Measurements from ENCODE around the gene KBTBD3.
"Not testable (repeated sequence)": the region's sequence is repeated elsewhere in the genome, so short reads cannot be mapped to it uniquely, and the experiment has no call there.

The KBTBD3 gene

GRCh38 chr11:106059617-106060016, 17.5 kb downstream of the KBTBD3 start:
- Histone ChIP-seq H3K36me3 (ENCODE audit: control insufficient read depth in 1 of 2, insufficient read depth in 2 of 2, low read length in 2 of 2) (no peaks in the 10 kb centered on the region), H3K4me3 (ENCODE audit: low read depth in 1 of 2, low read length in 2 of 2) (no peak overlapping the region), H3K27me3 (ENCODE audit: low read depth, low read length) (no peaks in the 10 kb centered on the region), H3K4me1 (ENCODE audit: control insufficient read depth in 1 of 2, insufficient read depth in 2 of 2, low read length in 2 of 2) (no peaks in the 10 kb centered on the region), H3K9me3 (ENCODE audit: control insufficient read depth in 1 of 2, low read length in 2 of 2) (no peaks in the 10 kb centered on the region), H3K27ac (ENCODE audit: low read length) (no peak overlapping the region)

DNA sequence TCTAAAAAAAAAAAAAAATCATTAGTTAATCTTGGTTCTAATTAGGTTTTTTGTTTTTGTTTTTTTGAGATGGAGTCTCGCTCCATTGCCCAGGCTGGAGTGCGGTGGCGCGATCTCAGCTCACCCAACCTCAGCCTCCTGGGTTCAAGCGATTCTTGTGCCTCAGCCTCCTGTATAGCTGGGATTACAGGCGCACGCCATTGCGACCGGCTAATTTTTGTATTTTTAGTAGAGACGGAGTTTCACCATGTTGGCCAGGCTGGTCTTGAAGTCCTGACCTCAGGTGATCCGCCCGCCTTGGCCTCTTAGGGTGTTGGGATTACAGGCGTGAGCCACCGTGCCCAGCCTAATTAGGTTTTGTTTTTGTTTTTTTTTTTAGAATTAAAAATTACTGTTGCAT, 18.8 kb downstream of the KBTBD3 start:
- not testable (repeated sequence) for H3K27me3 ChIP-seq (ENCODE audit: low read depth, low read length); H3K4me1 ChIP-seq (ENCODE audit: control insufficient read depth in 1 of 2, insufficient read depth in 2 of 2, low read length in 2 of 2); H3K9me3 ChIP-seq (ENCODE audit: control insufficient read depth in 1 of 2, low read length in 2 of 2); H3K4me3 ChIP-seq (ENCODE audit: low read depth in 1 of 2, low read length in 2 of 2); H3K36me3 ChIP-seq (ENCODE audit: control insufficient read depth in 1 of 2, insufficient read depth in 2 of 2, low read length in 2 of 2); H3K27ac ChIP-seq (ENCODE audit: low read length)

GRCh38 chr11:106051103-106051502, 26.0 kb downstream of the KBTBD3 start:
- no peak overlapping the region for H3K27ac ChIP-seq (ENCODE audit: low read length)
- H3K36me3 ChIP-seq (ENCODE audit: control insufficient read depth in 1 of 2, insufficient read depth in 2 of 2, low read length in 2 of 2) = no peaks in the 10 kb centered on the region

GRCh38 chr11:106049727-106050476, 27.2 kb downstream of the KBTBD3 start:
- no peaks in the 10 kb centered on the region for H3K36me3 ChIP-seq (ENCODE audit: control insufficient read depth in 1 of 2, insufficient read depth in 2 of 2, low read length in 2 of 2)
- H3K4me1 ChIP-seq (ENCODE audit: control insufficient read depth in 1 of 2, insufficient read depth in 2 of 2, low read length in 2 of 2) = no peaks in the 10 kb centered on the region
- no peaks in the 10 kb centered on the region for H3K9me3 ChIP-seq (ENCODE audit: control insufficient read depth in 1 of 2, low read length in 2 of 2)

More at GRCh38 chr11:106051103-106051502, 26.0 kb downstream of the KBTBD3 start:
- Histone ChIP-seq H3K27me3 (ENCODE audit: low read depth, low read length) (no peaks in the 10 kb centered on the region), H3K4me1 (ENCODE audit: control insufficient read depth in 1 of 2, insufficient read depth in 2 of 2, low read length in 2 of 2) (no peaks in the 10 kb centered on the region), H3K9me3 (ENCODE audit: control insufficient read depth in 1 of 2, low read length in 2 of 2) (no peaks in the 10 kb centered on the region), H3K4me3 (ENCODE audit: low read depth in 1 of 2, low read length in 2 of 2) (no peak overlapping the region)

GRCh38 chr11:106047631-106048030, 29.5 kb downstream of the KBTBD3 start:
- Histone ChIP-seq H3K9me3 (ENCODE audit: control insufficient read depth in 1 of 2, low read length in 2 of 2) (no peaks in the 10 kb centered on the region), H3K4me1 (ENCODE audit: control insufficient read depth in 1 of 2, insufficient read depth in 2 of 2, low read length in 2 of 2) (no peaks in the 10 kb centered on the region), H3K36me3 (ENCODE audit: control insufficient read depth in 1 of 2, insufficient read depth in 2 of 2, low read length in 2 of 2) (no peaks in the 10 kb centered on the region), H3K4me3 (ENCODE audit: low read depth in 1 of 2, low read length in 2 of 2) (no peak overlapping the region), H3K27ac (ENCODE audit: low read length) (no peak overlapping the region), H3K27me3 (ENCODE audit: low read depth, low read length) (no peaks in the 10 kb centered on the region)

More at GRCh38 chr11:106049727-106050476, 27.2 kb downstream of the KBTBD3 start:
- H3K4me3 ChIP-seq (ENCODE audit: low read depth in 1 of 2, low read length in 2 of 2) = no peak overlapping the region
- H3K27ac ChIP-seq (ENCODE audit: low read length) = no peak overlapping the region
- no peaks in the 10 kb centered on the region for H3K27me3 ChIP-seq (ENCODE audit: low read depth, low read length)

GRCh38 chr11:106043540-106043939, 33.6 kb downstream of the KBTBD3 start:
- Histone ChIP-seq H3K27me3 (ENCODE audit: low read depth, low read length) (no peaks in the 10 kb centered on the region), H3K4me1 (ENCODE audit: control insufficient read depth in 1 of 2, insufficient read depth in 2 of 2, low read length in 2 of 2) (no peaks in the 10 kb centered on the region), H3K36me3 (ENCODE audit: control insufficient read depth in 1 of 2, insufficient read depth in 2 of 2, low read length in 2 of 2) (no peaks in the 10 kb centered on the region), H3K27ac (ENCODE audit: low read length) (no peak overlapping the region), H3K4me3 (ENCODE audit: low read depth in 1 of 2, low read length in 2 of 2) (no peak overlapping the region), H3K9me3 (ENCODE audit: control insufficient read depth in 1 of 2, low read length in 2 of 2) (no peaks in the 10 kb centered on the region)

DNA sequence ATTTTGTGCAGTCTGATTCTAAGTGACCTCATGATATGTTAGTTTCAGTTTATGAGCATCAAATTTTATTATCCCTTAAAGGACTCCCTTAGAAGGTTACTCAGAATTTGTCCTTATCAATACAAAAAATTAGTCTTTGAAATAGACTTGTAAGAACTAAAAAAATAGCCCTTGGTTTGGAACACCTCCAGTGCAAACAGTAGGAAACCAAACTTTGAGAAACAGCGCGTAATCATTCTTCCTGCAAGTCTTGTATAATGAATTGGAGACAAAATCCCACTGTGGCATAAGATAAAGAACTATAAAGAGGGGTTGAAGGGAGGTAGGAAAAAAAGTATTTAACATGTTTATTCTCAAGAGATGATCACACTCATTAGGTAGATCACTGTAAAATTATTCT, 44.3 kb downstream of the KBTBD3 start:
- Histone ChIP-seq H3K4me1 (ENCODE audit: control insufficient read depth in 1 of 2, insufficient read depth in 2 of 2, low read length in 2 of 2) (no peaks in the 10 kb centered on the region), H3K27ac (ENCODE audit: low read length) (no peak overlapping the region), H3K9me3 (ENCODE audit: control insufficient read depth in 1 of 2, low read length in 2 of 2) (no peaks in the 10 kb centered on the region), H3K36me3 (ENCODE audit: control insufficient read depth in 1 of 2, insufficient read depth in 2 of 2, low read length in 2 of 2) (no peaks in the 10 kb centered on the region), H3K4me3 (ENCODE audit: low read depth in 1 of 2, low read length in 2 of 2) (no peak overlapping the region), H3K27me3 (ENCODE audit: low read depth, low read length) (no peaks in the 10 kb centered on the region)

DNA sequence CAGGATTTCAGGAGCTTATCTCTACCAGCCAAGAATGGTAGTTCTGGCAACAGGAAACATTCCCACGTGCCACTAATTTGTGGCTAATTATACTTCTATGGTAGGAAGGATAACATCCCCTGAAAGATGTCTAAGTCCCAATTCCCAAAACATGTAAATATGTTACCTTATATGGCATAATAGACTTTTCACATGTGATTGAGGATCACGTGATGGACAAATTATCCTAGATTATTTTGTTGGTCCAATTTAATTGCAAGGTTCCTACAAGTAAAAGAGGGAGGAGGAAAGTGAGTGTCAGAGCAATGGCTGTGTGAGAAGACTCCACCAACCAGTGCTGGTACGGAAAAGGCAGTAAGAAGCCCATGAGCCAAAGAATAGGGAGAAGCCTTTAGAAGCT, 45.2 kb downstream of the KBTBD3 start:
- H3K27me3 ChIP-seq (ENCODE audit: low read depth, low read length) = no peaks in the 10 kb centered on the region
- H3K4me1 ChIP-seq (ENCODE audit: control insufficient read depth in 1 of 2, insufficient read depth in 2 of 2, low read length in 2 of 2) = no peaks in the 10 kb centered on the region
- H3K27ac ChIP-seq (ENCODE audit: low read length) = no peak overlapping the region
- H3K36me3 ChIP-seq (ENCODE audit: control insufficient read depth in 1 of 2, insufficient read depth in 2 of 2, low read length in 2 of 2) = no peaks in the 10 kb centered on the region
- no peak overlapping the region for H3K4me3 ChIP-seq (ENCODE audit: low read depth in 1 of 2, low read length in 2 of 2)
- no peaks in the 10 kb centered on the region for H3K9me3 ChIP-seq (ENCODE audit: control insufficient read depth in 1 of 2, low read length in 2 of 2)

GRCh38 chr11:106031202-106031810, 45.8 kb downstream of the KBTBD3 start:
- H3K9me3 ChIP-seq (ENCODE audit: control insufficient read depth in 1 of 2, low read length in 2 of 2) = no peaks in the 10 kb centered on the region
- H3K4me3 ChIP-seq (ENCODE audit: low read depth in 1 of 2, low read length in 2 of 2) = no peak overlapping the region
- no peaks in the 10 kb centered on the region for H3K27me3 ChIP-seq (ENCODE audit: low read depth, low read length)
- no peaks in the 10 kb centered on the region for H3K4me1 ChIP-seq (ENCODE audit: control insufficient read depth in 1 of 2, insufficient read depth in 2 of 2, low read length in 2 of 2)
- no peaks in the 10 kb centered on the region for H3K36me3 ChIP-seq (ENCODE audit: control insufficient read depth in 1 of 2, insufficient read depth in 2 of 2, low read length in 2 of 2)
- no peak overlapping the region for H3K27ac ChIP-seq (ENCODE audit: low read length)

DNA sequence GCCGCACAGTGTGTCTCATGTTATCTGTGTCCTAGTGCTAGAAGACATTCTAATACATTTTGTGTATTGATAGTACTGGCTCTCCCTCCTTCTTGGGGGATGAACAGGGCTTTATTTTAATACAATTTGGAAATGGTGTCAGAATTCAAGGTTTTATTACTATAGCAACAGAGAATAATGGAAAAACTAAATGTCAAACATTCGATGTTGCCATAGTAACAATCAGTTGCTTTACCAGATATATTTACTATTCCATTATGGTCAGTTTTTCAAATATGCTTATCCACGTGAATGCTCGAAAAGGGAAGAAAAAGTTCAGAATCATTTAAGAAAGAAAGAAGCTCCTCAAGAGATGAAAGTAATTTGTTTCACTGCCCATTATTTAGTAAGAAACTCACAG, 46.5 kb downstream of the KBTBD3 start:
- H3K36me3 ChIP-seq (ENCODE audit: control insufficient read depth in 1 of 2, insufficient read depth in 2 of 2, low read length in 2 of 2) = no peaks in the 10 kb centered on the region
- no peak overlapping the region for H3K27ac ChIP-seq (ENCODE audit: low read length)
- no peak overlapping the region for H3K4me3 ChIP-seq (ENCODE audit: low read depth in 1 of 2, low read length in 2 of 2)
- H3K4me1 ChIP-seq (ENCODE audit: control insufficient read depth in 1 of 2, insufficient read depth in 2 of 2, low read length in 2 of 2) = no peaks in the 10 kb centered on the region
- no peaks in the 10 kb centered on the region for H3K9me3 ChIP-seq (ENCODE audit: control insufficient read depth in 1 of 2, low read length in 2 of 2)
- no peaks in the 10 kb centered on the region for H3K27me3 ChIP-seq (ENCODE audit: low read depth, low read length)

DNA sequence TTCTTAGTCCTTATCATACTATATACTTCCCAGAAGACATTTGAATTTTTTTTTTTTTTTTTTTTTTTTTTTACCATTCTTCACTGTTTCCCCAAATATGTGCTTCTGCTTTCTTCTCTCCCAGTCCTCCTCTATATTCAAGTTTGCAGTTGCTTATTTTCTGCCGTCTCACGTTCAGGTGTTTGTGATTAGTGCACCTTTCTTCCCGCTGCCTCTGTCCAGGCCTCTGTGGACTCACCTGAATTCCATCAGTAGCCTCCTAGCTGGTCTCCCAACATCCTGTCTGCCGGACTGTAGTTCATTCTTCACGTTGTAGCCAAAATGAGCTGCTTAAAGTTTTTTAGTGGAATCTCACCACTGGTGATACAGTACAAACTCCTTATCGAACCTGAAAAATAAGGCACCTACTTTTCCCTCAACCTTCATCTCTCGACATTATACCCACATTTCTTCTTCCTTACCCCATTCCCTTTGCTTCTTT, 54.3 kb downstream of the KBTBD3 start:
- H3K9me3 ChIP-seq (ENCODE audit: control insufficient read depth in 1 of 2, low read length in 2 of 2) = no peaks in the 10 kb centered on the region
- H3K36me3 ChIP-seq (ENCODE audit: control insufficient read depth in 1 of 2, insufficient read depth in 2 of 2, low read length in 2 of 2) = no peaks in the 10 kb centered on the region
- H3K4me3 ChIP-seq (ENCODE audit: low read depth in 1 of 2, low read length in 2 of 2) = peak overlapping the region; percentile 88 to 97
- H3K4me1 ChIP-seq (ENCODE audit: control insufficient read depth in 1 of 2, insufficient read depth in 2 of 2, low read length in 2 of 2) = peaks cover 8 to 22% of the 10 kb centered on the region in 2 donors
- no peaks in the 10 kb centered on the region for H3K27me3 ChIP-seq (ENCODE audit: low read depth, low read length)
- peak overlapping the region; percentile 40 for H3K27ac ChIP-seq (ENCODE audit: low read length)
